IMR-90 (cell line): ENCODE data around the gene SP2.

Experiments used
- CEBPB ChIP-seq: IDR thresholded peaks from 2 replicates; pipeline ENCODE4 v1.6.1; 2012; ENCODE audit warnings: low read depth, low read length, improper control_type of control experiment
- MXI1 ChIP-seq: IDR thresholded peaks from 2 replicates; pipeline ENCODE4 v1.6.1; 2012; ENCODE audit warnings: low read depth, mild to moderate bottlenecking, low read length, moderate library complexity, borderline replicate concordance

- no peak for TF ChIP-seq MXI1
- TF ChIP-seq CEBPB, result no peak
These were observed 74.1 kb downstream of the SP2 start for GRCh38 chr17:47969930-47970724.
